Activated CD8-positive, alpha-beta T cell treated with anti-CD3 and anti-CD28 coated beads, Interleukin-2, amount 10 ng/mL, durations not matched to agents 7 days and 5 days (primary cell): ENCODE results near the gene FGF23. TPM values are rescaled to one million over a fixed set of nuclear protein-coding genes. Genes with fewer than 3 reads are reported as not detected.

Source experiments
- ATAC-seq: fragments of 150-1000 bp; cut with Tn5 transposase; one replicate; pipeline ENCODE4 v1.10.0; 2021; ENCODE audit warnings: moderate library complexity
- CTCF ChIA-PET: fragments of 350-600 bp; sonication (Branson Sonifier 250); formaldehyde crosslinking; loops from one replicate; lab custom pipeline; 2021; ENCODE audit warnings: antibody characterized with exemption; lab: Charles Lee
- POLR2A ChIA-PET: fragments of 350-600 bp; sonication (Branson Sonifier 250); formaldehyde crosslinking; loops from one replicate; lab custom pipeline; 2021; ENCODE audit warnings: antibody characterized with exemption; lab: Charles Lee
- DNase-seq: peaks from one replicate; pipeline ENCODE4 v3.0.0-alpha.2; 2020
- H3K27ac Mint-ChIP-seq: one replicate; pipeline ENCODE4 v1.8.0; 2021; ENCODE audit warnings: mild to moderate bottlenecking, mixed read lengths
- H3K27me3 Mint-ChIP-seq: one replicate; pipeline ENCODE4 v1.8.0; 2021; ENCODE audit warnings: low read depth, mixed read lengths
- H3K36me3 Mint-ChIP-seq: one replicate; pipeline ENCODE4 v1.8.0; 2021; ENCODE audit warnings: low read depth, mixed read lengths
- H3K4me1 Mint-ChIP-seq: one replicate; pipeline ENCODE4 v1.8.0; 2021; ENCODE audit warnings: low read depth, mixed read lengths
- H3K4me3 Mint-ChIP-seq: one replicate; pipeline ENCODE4 v1.8.0; 2021; ENCODE audit warnings: mild to moderate bottlenecking, mixed read lengths
- H3K9me3 Mint-ChIP-seq: one replicate; pipeline ENCODE4 v1.8.0; 2022; ENCODE audit warnings: mixed read lengths; ENCODE audit not compliant: insufficient read depth
- total RNA-seq, 2 experiments: library from RNA; stranded (reverse); gene quantifications; one replicate each; pipeline ENCODE4 v1.2.3, GENCODE V29; 2021

FGF23 gene
- total RNA-seq, 2 experiments from 2014 or later: not detected

DNA sequence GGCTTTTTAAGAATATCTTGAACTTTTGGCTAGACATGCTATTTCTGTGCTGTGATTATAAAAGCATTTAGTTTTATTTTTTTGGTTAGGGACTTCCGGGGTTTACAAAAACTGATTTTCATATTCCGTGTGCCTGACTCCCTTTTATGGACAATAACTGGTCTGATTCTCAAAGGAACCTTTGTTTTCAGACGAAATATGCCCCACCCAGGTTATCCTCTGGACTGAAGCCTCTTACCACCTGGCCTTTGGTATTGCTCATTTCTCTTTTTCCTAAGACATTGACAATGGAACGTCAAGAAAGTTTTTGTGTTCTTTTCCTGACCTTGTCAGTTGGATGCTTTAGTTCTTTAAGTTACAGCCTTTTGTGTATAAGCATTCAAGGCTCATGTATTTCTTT is 47.7 kb downstream of the FGF23 start:
- no peak overlapping the region for H3K4me3 Mint-ChIP-seq
- H3K9me3 Mint-ChIP-seq: no peaks in the 10 kb centered on the region
- peaks cover 29% of the 10 kb centered on the region for H3K36me3 Mint-ChIP-seq
- H3K27me3 Mint-ChIP-seq: no peaks in the 10 kb centered on the region
- DNase-seq (no peak), ATAC-seq (no peak)
- POLR2A ChIA-PET: no interaction called here
- H3K4me1 Mint-ChIP-seq: peaks cover 3% of the 10 kb centered on the region
- CTCF ChIA-PET: interaction anchor here (0.6 kb wide), 1 partner anchor 244 kb away, joined by 3 read pairs; no protein-coding TSS in a partner anchor
- no peak overlapping the region for H3K27ac Mint-ChIP-seq

- ChIA-PET POLR2A (no interaction called here), CTCF (no interaction called here)
- Mint-ChIP-seq H3K27me3 (no peaks in the 10 kb centered on the region), H3K4me1 (peaks cover 5% of the 10 kb centered on the region), H3K27ac (no peak overlapping the region), H3K9me3 (no peaks in the 10 kb centered on the region), H3K36me3 (peaks cover 25% of the 10 kb centered on the region), H3K4me3 (no peak overlapping the region)
- ATAC-seq (no peak), DNase-seq (no peak)
These were observed 48.3 kb downstream of the FGF23 start for GRCh38 chr12:4331221-4331620.

DNA sequence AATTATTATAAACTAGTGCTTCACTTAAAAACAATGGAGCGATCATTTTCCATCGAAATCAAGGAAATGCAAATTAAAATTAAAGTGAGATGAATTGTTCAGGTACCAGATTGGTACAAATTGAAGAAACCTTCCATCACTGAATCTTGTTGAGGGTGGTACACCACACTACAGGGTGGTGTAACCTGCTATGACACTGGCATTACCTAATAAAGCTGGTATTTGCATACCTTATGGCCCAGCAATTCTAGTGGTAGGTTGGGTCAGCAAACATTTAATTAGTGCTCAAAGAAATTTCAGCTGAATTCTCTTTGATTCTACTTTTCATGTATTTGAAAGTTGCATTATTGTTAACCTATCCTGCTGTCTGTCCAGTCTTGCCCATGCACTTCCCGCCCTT is 49.3 kb downstream of the FGF23 start:
- peaks cover 7% of the 10 kb centered on the region for H3K4me1 Mint-ChIP-seq
- ChIA-PET POLR2A (interaction anchor here (0.6 kb wide), 1 partner anchor 432 kb away, joined by 4 read pairs; no protein-coding TSS in a partner anchor), CTCF (interaction anchor here (0.7 to 1.8 kb wide), 2 partner anchors 10 to 428 kb away, joined by 3 to 4 read pairs; no protein-coding TSS in a partner anchor)
- DNase-seq (no peak), ATAC-seq (no peak)
- H3K4me3 Mint-ChIP-seq: no peak overlapping the region
- peaks cover 20% of the 10 kb centered on the region for H3K36me3 Mint-ChIP-seq
- H3K27ac Mint-ChIP-seq: no peak overlapping the region
- no peaks in the 10 kb centered on the region for H3K9me3 Mint-ChIP-seq
- H3K27me3 Mint-ChIP-seq: no peaks in the 10 kb centered on the region

GRCh38 chr12:4327293-4327692 is 52.2 kb downstream of the FGF23 start:
- Mint-ChIP-seq H3K9me3 (no peaks in the 10 kb centered on the region), H3K36me3 (peaks cover 25% of the 10 kb centered on the region), H3K4me3 (no peak overlapping the region), H3K4me1 (peaks cover 29% of the 10 kb centered on the region), H3K27me3 (no peaks in the 10 kb centered on the region), H3K27ac (no peak overlapping the region)
- no peak for ATAC-seq
- ChIA-PET CTCF (interaction anchor here (0.6 kb wide), 1 partner anchor 323 kb away, joined by 3 read pairs; no protein-coding TSS in a partner anchor), POLR2A (no interaction called here)
- DNase-seq: no peak

GRCh38 chr12:4325966-4326365 is 53.5 kb downstream of the FGF23 start:
- CTCF ChIA-PET: no interaction called here
- H3K27ac Mint-ChIP-seq: no peak overlapping the region
- H3K4me1 Mint-ChIP-seq: peaks cover 37% of the 10 kb centered on the region
- ATAC-seq: no peak
- no peak overlapping the region for H3K4me3 Mint-ChIP-seq
- POLR2A ChIA-PET: no interaction called here
- DNase-seq: no peak
- H3K36me3 Mint-ChIP-seq: peaks cover 22% of the 10 kb centered on the region
- no peaks in the 10 kb centered on the region for H3K27me3 Mint-ChIP-seq
- no peaks in the 10 kb centered on the region for H3K9me3 Mint-ChIP-seq

DNA sequence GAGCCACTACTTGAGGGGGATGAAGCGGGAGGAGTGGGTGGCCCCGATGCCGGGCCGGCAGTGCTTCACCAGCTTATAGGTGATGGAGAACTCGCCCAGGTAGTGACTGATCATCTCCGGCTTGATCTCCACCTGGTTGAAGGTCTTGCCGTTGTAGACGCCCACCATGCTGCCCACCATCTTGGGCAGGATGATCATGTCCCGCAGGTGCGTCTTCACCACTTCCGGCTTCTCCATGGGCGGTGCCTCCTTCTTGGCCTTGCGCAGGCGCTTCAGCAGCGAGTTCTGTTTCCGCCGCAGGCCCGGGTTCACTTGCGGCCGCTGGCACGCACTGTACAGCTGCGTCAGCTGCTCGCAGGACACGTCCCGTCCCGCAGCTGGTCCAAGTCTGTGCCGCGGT is 55.1 kb downstream of the FGF23 start:
- ATAC-seq (no peak), DNase-seq (no peak)
- Mint-ChIP-seq H3K4me3 (no peak overlapping the region), H3K4me1 (peaks cover 49% of the 10 kb centered on the region), H3K36me3 (peaks cover 22% of the 10 kb centered on the region), H3K9me3 (no peaks in the 10 kb centered on the region), H3K27me3 (no peaks in the 10 kb centered on the region), H3K27ac (no peak overlapping the region)
- ChIA-PET CTCF (no interaction called here), POLR2A (no interaction called here)

- no peak for DNase-seq
- Mint-ChIP-seq H3K27me3 (no peaks in the 10 kb centered on the region), H3K4me1 (peaks cover 52% of the 10 kb centered on the region), H3K27ac (peak overlapping the region; percentile 9), H3K36me3 (peaks cover 20% of the 10 kb centered on the region), H3K4me3 (peak overlapping the region; percentile 38), H3K9me3 (no peaks in the 10 kb centered on the region)
- CTCF ChIA-PET: interaction anchor here (1.0 kb wide), 1 partner anchor 440 kb away, joined by 3 read pairs; no protein-coding TSS in a partner anchor
- no peak for ATAC-seq
- POLR2A ChIA-PET: interaction anchor here (1.6 kb wide), 1 partner anchor 13 kb away, joined by 3 read pairs; no protein-coding TSS in a partner anchor
These were observed 56.1 kb downstream of the FGF23 start for GRCh38 chr12:4323396-4323795.

DNA sequence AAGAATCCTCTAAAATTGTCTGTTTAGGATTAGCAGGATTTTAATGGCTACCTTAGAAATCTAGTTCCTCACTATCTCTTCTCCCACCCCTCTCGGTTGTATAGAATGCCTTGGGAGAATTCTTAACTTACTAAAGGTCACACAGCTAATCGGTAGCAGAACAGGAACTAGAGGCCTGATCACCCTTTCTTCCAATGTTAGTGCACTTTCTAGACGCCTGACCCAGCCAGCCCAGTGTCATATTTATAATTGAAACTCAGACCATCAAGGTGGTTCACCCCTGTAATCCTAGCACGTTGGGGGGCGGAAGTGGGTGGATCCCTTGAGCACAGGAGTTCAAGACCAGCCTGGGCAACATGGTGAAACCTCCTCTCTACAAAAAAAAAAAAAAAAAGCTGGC is 56.8 kb downstream of the FGF23 start:
- Mint-ChIP-seq H3K4me3 (peak overlapping the region; percentile 1), H3K4me1 (peaks cover 52% of the 10 kb centered on the region), H3K27me3 (no peaks in the 10 kb centered on the region), H3K27ac (peak overlapping the region; percentile 57), H3K9me3 (no peaks in the 10 kb centered on the region), H3K36me3 (peaks cover 20% of the 10 kb centered on the region)
- ChIA-PET CTCF (interaction anchor here (0.6 to 1.0 kb wide), 2 partner anchors 439 to 589 kb away, joined by 3 read pairs; no protein-coding TSS in a partner anchor), POLR2A (interaction anchor here (1.6 kb wide), 1 partner anchor 14 kb away, joined by 3 read pairs; no protein-coding TSS in a partner anchor)
- DNase-seq (no peak), ATAC-seq (no peak)

DNA sequence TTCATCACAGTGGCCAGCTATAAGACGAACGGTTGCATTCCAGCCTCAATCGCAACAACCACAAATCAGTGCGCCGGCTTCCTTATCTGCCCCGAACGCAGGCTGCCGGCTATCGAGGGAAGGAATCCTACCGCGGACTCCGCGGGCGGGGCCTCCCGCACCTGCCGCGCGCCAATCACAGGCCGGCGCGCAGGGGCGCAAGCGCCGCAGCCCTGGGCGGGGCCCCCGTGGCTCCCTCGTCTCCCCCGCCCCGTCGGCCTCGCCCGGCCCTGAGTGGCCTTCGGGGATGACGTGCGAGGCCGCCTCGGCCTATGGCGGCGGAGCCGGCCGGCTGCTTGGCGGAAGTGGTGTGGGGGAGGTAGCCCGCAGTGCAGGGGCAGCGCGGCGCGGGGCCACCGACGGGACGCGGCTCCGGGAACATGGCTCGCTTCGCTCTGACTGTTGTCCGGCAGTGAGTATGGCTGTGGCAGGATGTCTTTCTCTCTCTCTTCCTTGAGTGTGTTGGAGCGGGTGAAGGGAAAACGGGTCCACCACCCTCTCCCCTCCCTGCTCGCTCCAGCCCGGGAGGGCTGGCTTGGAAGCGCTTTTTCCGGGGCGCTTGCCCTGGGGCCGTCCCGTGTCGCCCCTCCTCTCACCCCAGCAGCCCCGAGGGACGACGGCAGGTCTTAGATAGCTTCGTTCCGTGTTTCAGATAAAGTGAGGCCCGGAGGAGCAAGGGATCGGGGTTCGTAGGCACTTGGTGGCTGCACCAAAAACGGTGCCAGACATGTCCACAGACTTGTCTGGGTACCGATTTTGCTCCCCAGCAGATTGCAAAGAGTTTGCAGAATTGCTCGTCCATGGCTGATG is 58.4 kb downstream of the FGF23 start, which contains the start of gene TIGAR:
Gene TIGAR, plus strand, starts transcription at position 361 of the 849 bp plus-strand sequence. Its CDS starts 59 bp downstream, at position 420.
- H3K9me3 Mint-ChIP-seq: no peaks in the 10 kb centered on the region
- ATAC-seq (peak; percentile 99), DNase-seq (peak; percentile 94)
- peak within 1 kb of the TSS; percentile 95 for H3K27ac Mint-ChIP-seq
- ChIA-PET CTCF (interaction anchor here (1.1 to 1.5 kb wide), 3 partner anchors 11 to 204 kb away, joined by 3 to 5 read pairs (median 4); no protein-coding TSS in a partner anchor), POLR2A (interaction anchor here (0.6 to 1.1 kb wide), 2 partner anchors 15 kb away, joined by 3 read pairs; no protein-coding TSS in a partner anchor)
- peaks cover 19% of the 10 kb centered on the region for H3K36me3 Mint-ChIP-seq
- H3K4me3 Mint-ChIP-seq: peak within 1 kb of the TSS; percentile 83
- peaks cover 47% of the 10 kb centered on the region for H3K4me1 Mint-ChIP-seq
- H3K27me3 Mint-ChIP-seq: no peaks in the 10 kb centered on the region

DNA sequence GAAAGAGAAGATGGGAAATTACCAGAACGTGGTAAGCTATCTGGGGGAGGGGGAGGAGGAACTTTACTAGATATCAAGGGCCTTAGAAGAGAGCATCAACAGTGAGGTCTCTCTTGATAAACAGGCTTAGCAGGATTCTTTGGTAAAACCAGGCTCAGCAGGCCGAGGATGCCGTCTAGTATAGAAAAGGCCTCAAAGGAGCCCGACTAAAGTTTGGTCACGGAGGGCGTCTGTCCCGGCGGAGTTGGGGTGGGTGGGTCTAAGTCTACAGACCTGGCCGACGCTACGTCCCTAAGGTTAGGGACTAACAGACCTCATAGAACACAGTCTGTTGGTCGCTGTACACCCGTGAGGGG is 59.0 kb downstream of the FGF23 start:
- DNase-seq (no peak), ATAC-seq (no peak)
- Mint-ChIP-seq H3K36me3 (peaks cover 16% of the 10 kb centered on the region), H3K27ac (peak overlapping the region; percentile 95), H3K4me1 (peaks cover 44% of the 10 kb centered on the region), H3K27me3 (no peaks in the 10 kb centered on the region), H3K9me3 (no peaks in the 10 kb centered on the region), H3K4me3 (peak overlapping the region; percentile 83)
- CTCF ChIA-PET: interaction anchor here (1.5 kb wide), 1 partner anchor 44 kb away, joined by 5 read pairs; no protein-coding TSS in a partner anchor
- POLR2A ChIA-PET: interaction anchor here (0.6 to 1.1 kb wide), 2 partner anchors 15 to 16 kb away, joined by 3 read pairs; no protein-coding TSS in a partner anchor
